Measurements from ENCODE around the gene EBLN1. TPM values are rescaled to one million over a fixed set of nuclear protein-coding genes. Genes with fewer than 3 reads are reported as not detected.

Gene EBLN1
- total RNA-seq, 1 experiment from 2014 or later: not detected

GRCh38 chr10:22247636-22248035, 29.8 kb upstream of the EBLN1 start:
- H3K79me2 ChIP-seq (ENCODE audit: insufficient read depth, low read length): no peaks in the 10 kb centered on the region
- no peaks in the 10 kb centered on the region for H3K79me1 ChIP-seq (ENCODE audit: insufficient read depth, low read depth, low read length, poor library complexity, severe bottlenecking)
- Mint-ChIP-seq H3K27ac (no peak overlapping the region), H3K27me3 (ENCODE audit: low read depth) (peaks cover 56% of the 10 kb centered on the region), H3K4me1 (peaks cover 13% of the 10 kb centered on the region in 2 experiments; a peak in 3 of 4 replicates), H3K36me3 (ENCODE audit: insufficient read depth in 1 of 3, low read depth in 3 of 3) (no peaks in the 10 kb centered on the region), H3K4me3 (no peak overlapping the region), H3K9me3 (peaks cover 0 to 3% of the 10 kb centered on the region in 2 experiments; a peak in 1 of 5 replicates)
- DNase-seq: no peak
- H2BK120ac ChIP-seq (ENCODE audit: low read depth, low read length, poor library complexity, severe bottlenecking): no peak overlapping the region
- WGBS (ENCODE audit: extremely low coverage, insufficient read length, low lambda C conversion rate): no CpG with 5 or more reads among the region's 2 CpGs
- no peak overlapping the region for H4K8ac ChIP-seq (replicated peaks; ENCODE audit: insufficient read length, low read depth, low read length)
- no peak overlapping the region for H2BK12ac ChIP-seq (ENCODE audit: insufficient read length, low read depth, low read length)
- no peak overlapping the region for H3K56ac ChIP-seq (ENCODE audit: insufficient read length, low read depth, low read length)
- no peak overlapping the region for H4K5ac ChIP-seq (ENCODE audit: insufficient read length, low read depth, low read length)
- H3K23me2 ChIP-seq (ENCODE audit: insufficient read length, low read depth, low read length, poor library complexity, severe bottlenecking): peaks cover 12% of the 10 kb centered on the region
- H3K14ac ChIP-seq (ENCODE audit: insufficient read depth, low read length): no peak overlapping the region
- no peak overlapping the region for H3K4me2 ChIP-seq (ENCODE audit: insufficient read depth, insufficient read length, low read length)
- H3K18ac ChIP-seq (ENCODE audit: insufficient read length, low read depth, low read length): no peak overlapping the region
- no peak overlapping the region for H3K23ac ChIP-seq (ENCODE audit: insufficient read length, low read depth, low read length)
- no peak overlapping the region for H2AK5ac ChIP-seq (ENCODE audit: insufficient read length, low read length)
- H2BK20ac ChIP-seq (ENCODE audit: low read depth, low read length, poor library complexity, severe bottlenecking): no peak overlapping the region
- no peak overlapping the region for H3K4ac ChIP-seq (ENCODE audit: low read depth, low read length)
- no peak overlapping the region for H2BK5ac ChIP-seq (ENCODE audit: insufficient read length, low read length)
- H2AFZ ChIP-seq (ENCODE audit: low read length): no peak overlapping the region
- H4K91ac ChIP-seq (ENCODE audit: insufficient read length, low read depth, low read length): no peak overlapping the region
- no peaks in the 10 kb centered on the region for H3K9me3 ChIP-seq (ENCODE audit: control insufficient read depth, low read depth, low read length)
- no peak for TF ChIP-seq CTCF (conservative IDR thresholded peaks at IDR 0.05)
- no peak overlapping the region for H3K9ac ChIP-seq (ENCODE audit: extremely low read depth, insufficient read length, low read length)
- no peaks in the 10 kb centered on the region; the same call in 1 of the 2 replicates for H3K4me1 ChIP-seq (ENCODE audit: insufficient read depth, low read length)
- H3K27ac ChIP-seq (ENCODE audit: insufficient read length, low read depth, low read length): no peak overlapping the region
- H3T11ph ChIP-seq (ENCODE audit: low read length): no peak overlapping the region
- H3K27me3 ChIP-seq (ENCODE audit: insufficient read depth, low read length): peaks cover 15% of the 10 kb centered on the region; the same call in 1 of the 2 replicates
- no peaks in the 10 kb centered on the region for H4K20me1 ChIP-seq (ENCODE audit: control insufficient read depth, insufficient read depth, insufficient read length)
- H2BK15ac ChIP-seq (ENCODE audit: low read depth, low read length): no peak overlapping the region

All from H9 (cell line).